GM19463 (cell line): ENCODE measurements around the gene GPC3.
"Not testable (repeated sequence)": the region's sequence is repeated elsewhere in the genome, so short reads cannot be mapped to it uniquely, and the experiment has no call there.

ENCODE experiments used
- ATAC-seq: cut with Tn5 transposase; IDR thresholded peaks from one replicate; pipeline ENCODE4 v1.9.1; 2021; ENCODE audit warnings: mild to moderate bottlenecking, moderate library complexity; ENCODE audit not compliant: unreplicated experiment

The GPC3 gene

DNA sequence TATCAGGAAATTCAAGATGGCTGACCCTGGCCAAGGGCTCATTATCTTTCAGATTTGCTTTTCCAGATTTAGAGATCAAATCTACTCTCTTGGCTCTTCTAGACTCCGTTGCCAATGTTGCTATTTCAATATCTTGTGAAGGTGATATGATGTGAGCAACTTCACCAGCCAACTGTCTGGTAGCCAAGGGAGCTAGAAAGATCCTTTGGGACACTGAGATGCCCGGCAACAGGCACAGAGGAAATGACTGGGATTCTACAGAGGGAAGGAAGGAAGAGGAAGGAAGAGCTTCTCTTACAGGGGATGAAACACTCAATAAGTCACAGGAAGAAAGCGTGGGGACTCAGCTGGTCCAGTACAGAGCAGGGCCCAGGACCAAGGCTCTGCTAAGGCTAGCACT lies 448.3 kb downstream of the GPC3 start:
- ATAC-seq = no peak

DNA sequence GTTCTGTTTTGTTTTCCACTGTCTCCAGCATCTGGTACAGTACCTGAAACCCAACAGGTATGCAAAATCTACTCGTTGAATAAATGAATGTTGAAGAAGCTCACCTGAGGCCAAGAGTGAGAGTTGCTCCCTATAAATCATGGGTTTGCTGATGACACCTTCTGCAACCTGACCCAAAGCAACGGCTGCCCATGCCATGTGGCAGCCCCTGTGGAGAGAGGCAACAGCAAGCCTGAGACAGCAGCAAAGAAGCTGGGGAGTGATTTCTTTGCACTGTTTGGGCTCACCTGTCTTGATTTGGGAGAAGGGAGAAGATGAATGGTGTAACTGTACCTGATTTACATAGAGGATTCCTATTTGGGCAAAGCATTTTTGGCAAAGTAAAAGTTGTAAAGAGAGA lies 450.3 kb downstream of the GPC3 start:
- no peak for ATAC-seq

DNA sequence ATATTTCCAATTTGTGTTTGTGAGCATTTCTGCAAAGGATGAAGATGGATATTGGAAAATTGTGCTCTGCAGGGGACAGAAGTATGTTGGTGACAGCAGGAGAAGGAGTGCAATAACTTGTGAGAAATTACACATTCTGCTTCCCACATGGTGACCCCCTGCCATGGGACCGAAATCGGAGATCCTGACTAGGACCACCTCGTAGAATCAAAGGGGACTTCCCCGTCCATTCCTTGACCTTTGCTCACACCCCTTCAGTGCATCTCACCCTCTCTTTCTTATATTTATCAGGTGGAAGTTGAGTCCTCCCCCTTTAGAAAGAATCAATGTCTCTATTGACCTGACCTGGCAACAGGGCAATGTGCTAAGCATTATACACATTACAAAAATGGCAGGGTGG lies 451.2 kb downstream of the GPC3 start:
- no peak for ATAC-seq

DNA sequence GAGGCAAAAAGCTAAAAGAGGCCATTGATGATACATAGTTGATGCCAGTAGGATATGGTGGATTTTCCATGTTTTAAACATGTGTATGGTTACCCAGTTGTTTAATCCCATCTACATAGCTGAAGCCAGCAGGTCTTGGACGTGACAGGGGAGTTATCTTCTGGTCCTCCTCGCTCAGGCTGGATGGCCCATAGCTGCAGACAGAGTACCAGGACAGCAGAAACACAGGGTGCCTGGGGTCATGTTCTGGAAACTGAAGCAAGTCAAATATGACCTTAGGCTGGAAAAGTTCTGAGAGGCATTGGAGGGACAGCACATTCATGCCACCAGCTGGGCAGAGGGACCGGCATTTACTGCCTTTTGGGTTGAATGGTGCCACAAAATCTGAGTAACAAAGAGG lies 452.1 kb downstream of the GPC3 start:
- ATAC-seq = no peak

DNA sequence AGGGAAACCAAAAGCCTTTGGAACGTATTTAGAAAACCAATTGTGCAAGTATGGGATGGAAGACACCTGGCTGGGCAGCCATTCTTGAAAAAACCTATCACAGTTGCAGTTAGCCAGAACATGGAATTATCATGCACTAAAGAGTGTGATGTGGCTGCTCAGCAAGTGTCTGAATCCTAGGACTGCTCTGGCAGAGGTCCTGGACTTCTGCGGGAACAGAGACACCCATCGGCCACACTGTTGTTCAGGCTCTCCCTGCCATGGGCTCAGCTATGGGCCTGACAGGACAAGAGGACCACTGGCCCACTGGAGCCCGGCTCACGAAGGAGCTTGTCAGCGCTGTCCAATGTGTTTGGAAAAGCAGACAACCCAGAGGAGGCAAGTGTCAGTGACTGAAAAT lies 454.4 kb downstream of the GPC3 start:
- ATAC-seq = no peak

DNA sequence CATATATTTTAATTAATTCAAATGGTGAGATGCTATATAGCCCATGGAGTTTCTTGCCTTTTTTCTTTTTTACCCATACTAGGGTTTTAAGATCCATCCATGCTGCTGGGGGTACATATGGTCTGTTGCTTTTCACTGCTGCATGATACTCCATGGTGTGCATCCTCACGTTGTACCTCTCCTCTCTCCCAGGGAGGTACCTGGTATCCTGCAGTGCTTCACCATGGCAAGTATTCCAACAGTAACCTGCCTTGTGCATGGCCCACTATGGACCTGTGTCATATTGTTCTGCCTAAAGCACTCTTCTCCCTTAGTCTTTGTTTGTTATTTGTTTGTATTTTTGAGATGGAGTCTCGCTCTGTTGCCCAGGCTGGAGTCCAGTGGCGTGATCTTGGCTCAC lies 455.8 kb downstream of the GPC3 start:
- no peak for ATAC-seq

DNA sequence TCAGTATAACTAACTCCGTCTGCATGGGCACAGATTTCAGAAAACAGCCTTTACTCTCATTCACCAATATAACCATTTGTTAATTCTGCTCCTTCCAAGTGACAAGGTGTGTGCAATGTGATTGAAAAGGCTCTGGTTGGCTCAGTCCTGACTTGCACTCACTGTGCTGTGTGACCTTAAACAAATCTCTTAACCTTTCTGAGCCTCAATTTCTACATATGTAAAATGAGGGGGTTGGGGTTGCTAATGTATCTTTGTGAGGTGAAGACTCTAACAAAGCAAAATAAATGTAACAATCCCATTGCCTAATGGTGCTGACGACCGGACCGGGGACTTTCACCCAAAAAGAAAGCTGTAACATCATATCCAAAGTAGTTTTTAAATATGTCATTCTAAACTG lies 457.6 kb downstream of the GPC3 start:
- no peak for ATAC-seq

DNA sequence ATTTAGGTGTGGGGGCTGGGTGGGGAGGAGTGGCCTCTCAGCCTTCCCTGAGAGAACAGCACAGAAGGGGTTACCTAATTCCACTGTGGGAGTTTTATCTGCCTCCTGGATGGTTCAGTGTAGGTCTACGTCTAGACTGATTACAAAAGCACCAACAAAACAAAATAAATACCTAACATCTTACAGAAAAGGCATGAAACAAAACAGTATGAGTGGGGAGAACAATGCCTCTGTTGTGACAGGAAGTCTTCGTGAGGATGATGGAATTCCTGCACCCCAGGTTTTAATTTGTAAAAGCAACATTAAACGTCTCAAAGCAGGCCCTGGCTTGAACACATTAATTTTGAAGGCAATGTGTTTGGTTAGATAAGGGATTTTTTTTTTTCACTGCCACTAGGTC lies 458.0 kb downstream of the GPC3 start:
- no peak for ATAC-seq

DNA sequence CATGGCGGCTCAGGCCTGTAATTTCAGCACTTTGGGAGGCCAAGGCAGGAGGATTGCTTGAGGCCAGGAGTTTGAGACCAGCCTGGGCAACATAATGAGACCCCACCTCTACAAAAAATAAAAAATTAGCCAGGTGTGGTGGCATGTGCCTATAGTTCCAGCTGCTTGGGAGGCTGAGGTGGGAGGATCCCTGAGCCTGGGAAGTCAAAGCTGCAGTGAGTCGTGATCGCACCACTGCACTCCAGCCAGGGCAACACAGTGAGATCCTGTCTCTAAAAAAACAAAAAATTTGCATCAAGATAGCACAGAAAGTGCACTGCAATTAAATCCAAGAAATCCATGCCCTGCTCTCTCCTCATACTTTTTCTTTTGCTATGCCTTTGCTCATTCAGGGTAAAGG lies 458.6 kb downstream of the GPC3 start:
- ATAC-seq = not testable (repeated sequence)

DNA sequence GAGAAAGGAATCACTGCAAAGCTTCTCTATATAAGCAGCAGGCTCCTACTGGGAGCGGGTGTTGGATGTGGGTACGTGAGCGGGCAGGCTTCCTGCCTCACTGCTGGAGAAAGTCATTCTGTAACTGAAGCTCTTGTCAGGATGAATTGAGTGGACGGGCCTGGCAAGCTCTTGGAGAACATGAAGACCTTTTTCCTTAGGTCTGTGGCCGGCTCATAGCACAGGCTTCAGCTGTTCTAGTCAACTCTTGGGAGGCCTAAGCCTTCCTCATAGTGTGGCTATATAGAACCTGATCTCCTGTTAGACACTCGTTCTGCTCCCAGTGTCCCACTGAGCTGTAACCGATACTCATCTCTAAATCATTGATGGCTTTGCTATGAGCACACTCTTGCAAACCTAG lies 461.9 kb downstream of the GPC3 start:
- ATAC-seq = no peak

DNA sequence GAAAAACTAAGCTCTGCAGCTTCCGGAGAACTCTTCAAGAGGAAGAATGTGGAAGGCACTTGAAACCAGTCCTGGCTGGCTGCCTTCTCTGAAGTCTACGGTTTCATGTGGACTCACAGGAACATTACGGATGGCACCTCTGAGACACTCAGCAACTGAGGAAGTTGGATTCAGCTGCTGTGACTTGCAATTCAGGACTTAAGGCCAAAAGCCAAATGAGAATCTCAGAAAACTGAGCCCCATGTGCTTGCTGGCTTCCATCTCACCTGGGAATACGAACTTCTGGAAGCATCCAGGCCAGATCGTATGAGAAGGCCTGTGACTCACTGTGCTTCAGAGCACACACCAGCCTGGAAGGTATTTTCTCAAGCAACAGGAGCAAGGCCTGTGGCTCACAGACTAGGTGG lies 462.3 kb downstream of the GPC3 start:
- ATAC-seq = no peak

DNA sequence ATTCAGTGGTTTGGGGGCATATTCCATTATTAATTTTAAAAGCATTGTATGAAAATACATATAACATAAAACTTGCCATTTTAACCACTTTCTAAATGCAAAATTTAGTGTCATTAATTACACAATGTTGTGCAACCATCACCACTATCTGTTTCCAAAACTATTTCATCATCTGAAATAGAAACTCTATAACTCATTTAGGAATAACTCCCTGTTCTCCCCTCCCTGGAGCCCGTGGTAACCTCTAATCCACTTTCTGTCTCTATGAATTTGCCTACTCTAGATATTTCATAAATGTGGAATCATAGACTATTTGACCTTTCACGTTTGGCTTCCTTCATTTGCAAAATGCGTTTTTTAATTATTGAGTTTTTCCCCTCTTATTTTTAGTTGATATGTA lies 468.7 kb downstream of the GPC3 start:
- ATAC-seq = no peak

DNA sequence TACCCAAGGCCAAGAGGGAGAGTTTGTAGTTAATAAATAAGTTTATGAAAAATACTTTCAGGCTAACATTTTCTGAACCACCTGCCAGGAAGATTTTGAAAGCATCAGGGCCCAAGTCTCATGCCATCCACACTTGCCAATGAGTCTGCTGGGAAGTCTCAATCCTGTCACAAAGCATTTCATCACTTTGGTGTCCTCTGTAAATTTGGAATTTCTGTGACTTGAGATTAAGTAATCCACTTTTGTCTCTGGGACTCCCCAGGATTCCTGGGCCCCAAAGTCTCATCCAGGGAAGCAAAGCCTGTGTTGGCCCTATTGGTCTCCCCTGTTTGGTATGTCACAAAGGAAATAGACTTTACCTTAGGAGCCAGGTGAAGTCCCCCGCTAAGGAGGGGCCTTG lies 470.9 kb downstream of the GPC3 start:
- no peak for ATAC-seq

DNA sequence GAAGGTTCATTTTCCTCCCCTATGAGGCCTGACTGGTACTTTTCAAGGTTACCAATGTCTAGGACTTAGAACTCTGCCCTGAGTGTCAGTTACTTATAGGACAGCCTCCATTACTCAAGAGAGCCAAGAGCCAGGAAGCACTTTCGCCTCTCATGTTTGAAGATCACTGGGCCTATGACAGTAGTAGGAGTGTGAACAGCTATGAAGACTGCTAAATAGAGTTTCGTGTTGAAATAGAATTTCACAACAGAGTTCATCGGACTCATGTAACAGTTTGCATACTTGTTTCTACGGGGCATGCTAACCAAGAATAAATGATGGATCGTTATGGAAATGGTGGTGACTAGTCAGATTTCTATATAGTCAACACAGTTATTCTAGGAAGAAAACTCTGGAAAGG lies 472.3 kb downstream of the GPC3 start:
- no peak for ATAC-seq

DNA sequence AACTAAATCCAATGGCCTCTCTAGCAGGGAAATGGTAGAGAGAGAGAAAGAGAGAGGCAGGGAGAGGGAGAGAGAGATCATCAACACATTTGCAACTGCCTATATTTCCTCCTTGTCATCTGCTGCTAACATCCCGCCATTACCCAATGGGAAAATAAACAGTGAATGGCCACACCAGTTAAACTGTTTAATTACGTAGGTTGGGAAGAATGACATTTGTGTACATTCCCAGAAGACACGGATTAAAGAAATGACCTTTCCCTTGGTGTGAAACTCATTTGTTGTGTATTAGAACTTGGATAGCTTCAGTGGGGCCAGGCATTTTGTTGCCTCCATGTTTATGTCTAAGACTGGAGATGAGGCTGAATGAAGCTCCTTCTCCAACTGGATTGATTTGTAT lies 474.4 kb downstream of the GPC3 start:
- ATAC-seq = no peak

DNA sequence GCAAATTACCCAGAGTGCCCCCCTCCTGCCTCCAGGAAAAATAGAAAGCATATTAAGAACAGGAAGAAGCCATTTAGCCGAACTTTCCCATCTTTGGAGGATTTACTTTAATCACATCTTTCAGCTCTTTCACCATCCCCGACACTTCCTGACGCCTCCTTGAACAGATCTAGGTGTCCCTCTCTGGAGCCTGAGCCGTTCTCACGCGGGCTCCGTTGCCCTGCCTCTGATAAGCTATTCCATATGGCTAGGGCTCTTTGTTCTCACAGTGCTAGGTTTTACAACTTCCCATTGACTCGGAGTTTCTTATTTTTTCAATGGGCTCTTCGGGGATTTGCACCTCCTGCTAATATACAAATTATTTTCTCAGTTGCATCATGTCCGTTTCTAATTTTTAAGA lies 488.0 kb downstream of the GPC3 start:
- ATAC-seq = no peak

DNA sequence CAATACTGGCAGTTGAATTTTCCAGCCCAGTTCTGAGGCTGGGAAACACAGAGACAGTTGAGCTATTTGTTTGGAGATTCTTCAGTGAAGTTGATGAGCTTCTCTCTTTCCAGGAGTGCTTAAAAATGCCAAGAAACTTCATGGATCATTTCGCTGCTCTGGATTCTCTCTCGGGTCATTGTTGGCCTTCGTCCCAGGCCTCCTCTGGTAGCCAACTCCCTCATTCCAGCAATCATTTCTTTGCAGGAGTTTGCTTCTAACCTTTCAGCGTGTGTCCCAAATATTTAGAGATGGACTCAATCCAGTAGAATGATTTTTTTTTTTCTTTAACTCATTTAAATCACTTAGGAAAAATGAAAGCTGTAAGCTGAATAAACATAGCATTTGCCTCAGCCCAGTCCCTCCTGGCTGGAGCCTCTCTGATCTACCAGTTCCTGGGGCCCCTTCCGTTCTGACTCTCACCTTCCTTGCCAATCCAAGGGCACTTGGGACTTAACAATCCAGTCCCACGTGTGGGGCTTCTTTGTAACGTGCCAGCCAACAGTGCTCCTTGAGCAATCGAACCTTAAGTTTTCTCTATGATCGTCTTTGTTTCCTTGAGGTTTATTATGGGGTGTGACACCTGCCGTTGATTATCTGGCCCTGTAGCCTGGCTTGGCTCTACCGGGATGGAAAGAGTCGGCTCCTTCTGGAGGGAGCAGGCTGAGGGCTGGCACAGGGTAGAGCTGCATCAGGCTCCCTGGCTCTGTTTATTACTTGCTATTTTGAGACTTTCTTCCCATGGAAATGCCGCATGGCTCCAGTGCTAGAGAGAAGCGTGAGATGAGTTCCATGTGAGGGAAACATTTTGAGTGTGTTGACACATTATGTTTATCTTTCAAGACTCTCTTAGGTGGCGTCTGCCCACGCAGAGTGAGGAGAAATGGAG lies 489.7 kb downstream of the GPC3 start:
- ATAC-seq = no peak

DNA sequence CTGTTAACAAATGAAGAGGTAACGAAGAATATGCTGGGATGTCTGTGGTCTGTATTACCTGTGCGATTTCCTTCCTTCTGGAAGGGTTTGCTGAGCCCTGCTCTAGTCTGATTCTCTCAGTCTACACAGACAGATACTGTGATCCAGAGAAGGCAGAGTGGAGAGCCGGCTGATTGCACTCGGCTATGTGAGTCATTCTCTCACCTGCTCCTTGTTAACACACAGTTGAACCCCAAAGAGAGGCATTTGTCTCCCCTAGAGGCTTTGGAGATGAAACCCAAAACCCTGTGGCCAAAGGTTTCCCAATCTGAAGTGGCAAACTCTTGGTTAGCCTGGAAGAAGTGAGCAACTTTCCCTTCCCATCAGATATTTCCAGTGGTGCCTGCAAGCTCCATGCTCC lies 492.0 kb downstream of the GPC3 start:
- ATAC-seq = no peak

DNA sequence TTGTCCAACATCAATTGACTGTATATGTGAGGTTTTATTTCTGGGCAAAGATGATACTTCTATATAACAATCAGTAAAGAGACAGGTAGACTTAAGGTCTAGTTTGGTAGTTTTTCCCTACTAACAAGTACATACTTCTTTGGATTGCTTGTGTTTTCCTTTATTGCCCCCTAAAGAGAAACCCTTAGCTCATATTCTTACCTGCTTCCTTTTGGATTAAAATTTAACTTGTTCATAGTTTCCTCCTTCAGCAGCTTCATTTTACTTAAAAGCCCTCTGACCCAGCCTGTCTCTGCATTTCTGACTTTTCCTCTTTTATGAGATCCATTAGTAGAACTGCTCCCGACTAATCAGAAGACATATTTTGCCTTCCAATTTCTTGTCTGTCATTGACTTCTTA lies 494.4 kb downstream of the GPC3 start:
- no peak for ATAC-seq
